Activated CD4-positive, alpha-beta T cell treated with anti-CD3 and anti-CD28 coated beads for 4 hours (primary cell): Measurements from ENCODE around the gene ITPK1.

Experiments used
- DNase-seq, 2 donors: peaks; one replicate each; pipeline ENCODE4 v3.0.0-alpha.2; 2020

The ITPK1 gene

GRCh38 chr14:93005135-93005813 lies 110.5 kb downstream of the ITPK1 start:
- no peak for DNase-seq

GRCh38 chr14:93004699-93005082 lies 111.0 kb downstream of the ITPK1 start:
- DNase-seq: no peak

DNA sequence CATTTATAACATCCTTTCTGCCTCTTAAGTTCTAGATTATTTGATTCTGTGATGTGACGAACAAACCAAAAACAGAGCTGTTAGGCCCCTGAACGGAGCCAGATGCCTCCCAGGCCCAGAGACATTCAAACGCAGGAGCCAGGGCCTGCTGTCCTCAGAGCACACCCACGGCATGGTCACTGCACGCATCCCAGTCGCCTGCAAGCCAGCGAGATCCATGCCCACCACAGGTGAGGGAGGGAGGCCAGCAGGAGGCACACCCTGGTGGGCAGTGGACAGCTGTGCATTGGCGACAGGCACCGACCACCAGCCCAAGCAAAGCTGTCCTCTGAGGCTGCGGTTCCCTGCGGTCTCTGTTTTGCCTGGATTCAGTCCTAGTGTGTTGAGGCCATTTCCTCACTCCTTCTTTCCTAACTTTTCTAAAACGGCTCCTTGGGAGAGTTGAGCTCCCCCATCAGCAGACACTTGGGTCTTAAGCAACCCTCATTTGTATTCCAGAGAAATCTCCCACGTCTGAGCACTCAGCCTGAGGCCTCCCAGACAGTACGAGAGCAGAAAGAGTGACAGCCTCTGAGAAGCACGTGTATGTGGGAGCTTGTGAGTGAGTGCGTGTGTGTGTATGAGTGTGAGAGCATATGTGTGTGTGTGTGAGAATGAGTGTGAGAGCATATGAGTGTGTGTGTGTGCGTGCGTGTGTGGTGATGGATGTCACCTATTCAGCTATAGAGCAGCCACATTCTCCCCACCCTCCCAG lies 111.6 kb downstream of the ITPK1 start:
- DNase-seq: no peak

- DNase-seq: no peak
These were observed 112.8 kb downstream of the ITPK1 start for GRCh38 chr14:93002851-93003298.

DNA sequence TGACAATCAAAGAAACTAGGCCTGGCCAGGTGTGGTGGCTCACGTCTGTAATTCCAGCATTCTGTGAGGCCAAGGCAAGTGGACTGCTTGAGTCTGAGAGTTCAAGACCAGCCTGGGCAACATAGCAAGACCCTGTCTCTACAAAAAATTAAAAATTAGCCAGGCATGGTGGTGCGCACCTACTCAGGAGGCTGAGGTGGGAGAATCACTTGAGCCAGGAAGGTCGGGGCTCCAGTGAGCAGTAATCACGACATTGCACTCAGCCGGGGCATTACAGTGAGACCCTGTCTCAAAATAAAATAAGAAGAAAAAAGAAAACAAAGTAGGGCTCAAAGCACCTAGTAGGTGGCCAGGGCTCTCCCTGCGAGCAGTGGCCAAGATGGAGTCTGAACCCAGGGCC lies 113.7 kb downstream of the ITPK1 start:
- DNase-seq: no peak

- no peak for DNase-seq
These were observed 116.8 kb downstream of the ITPK1 start for GRCh38 chr14:92998946-92999345.

- no peak for DNase-seq
These were observed 118.2 kb downstream of the ITPK1 start for GRCh38 chr14:92997343-92998061.

DNA sequence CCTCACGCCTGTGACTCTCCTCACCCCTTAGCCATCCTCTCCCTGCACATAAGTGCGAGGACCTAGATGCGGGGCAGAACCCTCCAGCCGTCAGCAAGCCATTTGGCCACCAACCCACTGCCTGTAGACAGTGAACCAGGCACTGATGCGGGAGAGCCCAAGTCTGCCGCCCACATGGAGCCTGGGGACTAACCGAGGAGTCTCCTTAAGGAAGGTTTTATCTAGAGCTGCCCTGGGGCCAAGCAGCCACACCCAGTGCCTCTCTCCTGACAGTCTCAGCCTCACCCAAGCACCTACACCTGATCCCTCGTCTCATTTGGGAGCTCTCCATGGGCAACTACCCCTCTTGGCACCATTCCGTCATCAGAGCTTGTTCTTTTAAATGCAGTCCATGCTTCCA lies 120.1 kb downstream of the ITPK1 start:
- DNase-seq: no peak

GRCh38 chr14:92994942-92995341 lies 120.8 kb downstream of the ITPK1 start:
- no peak for DNase-seq

DNA sequence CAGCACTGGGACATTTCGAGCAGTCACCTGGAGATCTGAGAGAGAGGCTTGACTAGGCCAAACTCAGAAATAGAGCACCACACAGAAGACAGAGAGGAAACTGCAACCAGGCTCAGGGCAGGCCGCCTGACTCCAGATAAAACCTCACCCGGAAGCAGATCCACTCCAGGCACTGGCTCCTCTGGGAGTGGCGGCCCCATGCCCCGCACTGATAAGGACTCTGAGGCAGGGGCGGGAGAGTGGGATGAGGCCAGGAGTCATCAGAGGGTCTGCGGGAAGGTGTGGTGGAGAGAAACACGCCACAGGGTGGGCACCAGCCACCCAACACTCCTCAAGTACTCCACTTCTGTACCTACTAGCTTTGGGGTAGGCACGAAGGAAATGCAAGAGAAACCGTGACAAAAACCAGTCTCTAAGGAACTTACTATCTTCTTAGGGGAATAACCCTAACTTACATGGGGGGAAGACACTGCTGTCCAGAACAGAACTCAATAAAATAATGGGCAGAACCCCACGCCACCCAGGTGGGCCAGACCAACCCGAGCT lies 121.5 kb downstream of the ITPK1 start:
- no peak for DNase-seq

GRCh38 chr14:92993302-92993701 lies 122.4 kb downstream of the ITPK1 start:
- no peak for DNase-seq

DNA sequence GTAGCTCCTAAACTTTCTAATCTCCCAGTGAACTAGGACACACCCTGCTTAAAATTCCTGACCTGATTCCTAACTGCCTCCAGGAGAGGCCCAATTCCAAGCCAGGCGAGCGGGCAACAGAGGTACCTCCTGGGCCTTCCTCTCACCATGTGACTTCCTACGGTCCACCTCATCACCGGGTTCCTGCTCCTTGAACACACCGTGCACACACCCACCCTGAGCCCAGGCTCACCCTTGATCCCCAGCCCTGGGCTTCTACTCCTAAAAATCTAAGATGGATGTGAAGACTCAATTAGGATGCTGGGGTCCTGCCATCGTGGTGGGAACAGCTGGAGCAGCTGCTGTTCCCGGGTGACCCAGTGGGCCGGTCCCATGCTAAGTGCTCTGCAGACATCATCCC lies 124.2 kb downstream of the ITPK1 start:
- no peak for DNase-seq

GRCh38 chr14:92990456-92991430 lies 125.0 kb downstream of the ITPK1 start:
- no peak for DNase-seq

DNA sequence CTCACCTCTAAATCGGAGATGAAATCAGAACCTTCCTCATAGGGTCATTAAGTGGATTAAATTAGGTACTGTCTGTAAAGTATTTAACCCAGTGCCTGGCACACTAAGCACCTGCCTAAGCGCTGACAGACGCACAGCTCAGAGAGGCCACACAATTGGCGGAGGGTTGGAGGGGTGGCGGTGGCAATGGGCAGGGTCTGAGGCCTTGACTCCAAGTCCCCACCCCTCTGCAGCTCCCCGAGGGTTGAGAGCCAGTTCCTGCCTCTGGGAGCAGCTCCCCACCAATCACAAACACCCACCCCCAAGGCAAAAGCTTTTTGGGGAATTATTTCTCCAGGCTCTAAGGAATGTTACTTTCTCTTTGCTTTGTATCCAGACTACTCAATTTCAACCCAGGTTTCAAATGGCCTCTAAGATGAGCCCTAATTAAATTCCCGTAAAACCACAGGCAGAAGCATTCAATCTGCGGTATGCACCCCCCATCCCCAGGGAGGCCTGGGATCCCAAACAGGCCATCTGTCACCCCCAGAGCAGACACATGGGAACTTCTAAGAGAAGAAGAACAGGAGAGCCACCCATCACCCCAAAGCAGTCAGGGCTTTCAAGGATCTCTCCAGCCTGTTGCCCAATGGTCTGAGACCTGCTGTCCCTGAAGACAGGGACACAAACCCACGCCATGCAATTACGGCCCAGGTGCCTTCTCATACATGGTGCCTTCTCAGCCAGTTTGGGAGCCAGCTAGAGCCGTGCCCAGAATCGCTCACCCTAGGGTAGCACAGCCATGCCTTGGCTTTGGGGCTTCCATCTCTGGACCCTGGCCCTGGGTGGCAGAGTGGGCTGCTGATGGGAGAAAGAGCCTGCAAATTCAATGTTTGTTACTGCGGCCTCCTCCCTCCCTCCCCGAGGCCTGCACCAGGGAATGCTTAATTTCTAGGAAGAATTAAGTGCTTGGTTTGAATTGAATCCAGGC lies 126.7 kb downstream of the ITPK1 start:
- no peak for DNase-seq

GRCh38 chr14:92987713-92988510 lies 127.8 kb downstream of the ITPK1 start:
- no peak for DNase-seq

- no peak for DNase-seq
These were observed 128.6 kb downstream of the ITPK1 start for GRCh38 chr14:92987148-92987570.

- DNase-seq: no peak
These were observed 129.2 kb downstream of the ITPK1 start for GRCh38 chr14:92986254-92987147.

GRCh38 chr14:92985521-92985920 lies 130.2 kb downstream of the ITPK1 start:
- no peak for DNase-seq

- no peak for DNase-seq
These were observed 130.8 kb downstream of the ITPK1 start for GRCh38 chr14:92984896-92985295.
